IPS DF 6.9 (cell line): Measurements from ENCODE around the gene DOC2A.

Experiments used
- DNase-seq: peaks from one replicate; pipeline ENCODE4 v3.0.0-alpha.2; 2013; ENCODE audit warnings: low read depth, low spot score
- H3K27ac ChIP-seq: one replicate; pipeline ENCODE4 v1.5.1; 2013; ENCODE audit warnings: low read length, control low read depth
- H3K27me3 ChIP-seq: 2 replicates; pipeline ENCODE4 v1.6.1; 2013; ENCODE audit warnings: mild to moderate bottlenecking, low read length; ENCODE audit not compliant: control insufficient read depth, insufficient read depth
- H3K36me3 ChIP-seq: 2 replicates; pipeline ENCODE4 v1.6.1; 2013; ENCODE audit warnings: low read length; ENCODE audit not compliant: control insufficient read depth, insufficient read depth
- H3K4me1 ChIP-seq: 2 replicates; pipeline ENCODE4 v1.6.1; 2013; ENCODE audit warnings: low read length; ENCODE audit not compliant: control insufficient read depth, insufficient read depth
- H3K4me3 ChIP-seq: 2 replicates; pipeline ENCODE4 v1.5.1; 2013; ENCODE audit warnings: mild to moderate bottlenecking, low read length
- H3K9me3 ChIP-seq: 2 replicates; pipeline ENCODE4 v1.6.1; 2013; ENCODE audit warnings: low read length, inconsistent platforms; ENCODE audit not compliant: control insufficient read depth, insufficient read depth
- WGBS: extraction: QIAGEN DNeasy Blood & Tissue Kit; methylation state at CpG from one replicate; pipeline ENCODE4 v1.1.7; 2013; ENCODE audit warnings: mixed read lengths, missing lambda C conversion rate; ENCODE audit not compliant: insufficient read length, insufficient coverage; 5-methylcytosine and 5-hydroxymethylcytosine counted together

DOC2A gene

GRCh38 chr16:29978564-29979270 is 32.1 kb downstream of the DOC2A start:
- Histone ChIP-seq H3K4me1 (0 out of 2 replicates have a peak, but pooled peaks cover 4% of the 10 kb centered on the region), H3K27me3 (no peaks in the 10 kb centered on the region), H3K9me3 (no peaks in the 10 kb centered on the region), H3K27ac (no peak overlapping the region), H3K4me3 (no peak overlapping the region), H3K36me3 (peaks cover 29% of the 10 kb centered on the region)
- DNase-seq = no peak
- WGBS = no CpG with 5 or more reads among the region's 9 CpGs

DNA sequence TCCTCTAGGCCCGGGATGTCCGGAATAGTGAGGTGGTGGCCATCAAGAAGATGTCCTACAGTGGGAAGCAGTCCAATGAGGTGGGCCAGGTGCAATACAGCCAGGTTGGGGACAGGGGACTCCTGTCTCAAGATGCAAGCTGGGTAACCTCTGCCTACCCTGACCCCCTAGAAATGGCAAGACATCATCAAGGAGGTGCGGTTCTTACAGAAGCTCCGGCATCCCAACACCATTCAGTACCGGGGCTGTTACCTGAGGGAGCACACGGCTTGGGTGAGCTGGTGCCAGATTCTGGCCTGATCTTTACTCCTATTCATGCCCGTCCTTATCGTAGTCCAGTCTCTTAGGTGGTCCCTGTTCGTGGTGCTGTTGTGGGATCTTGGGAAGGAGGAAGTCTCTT is 32.7 kb downstream of the DOC2A start:
- H3K27me3 ChIP-seq = no peaks in the 10 kb centered on the region
- H3K4me1 ChIP-seq = 0 out of 2 replicates have a peak, but pooled peaks cover 4% of the 10 kb centered on the region
- no peak overlapping the region for H3K27ac ChIP-seq
- no peaks in the 10 kb centered on the region for H3K9me3 ChIP-seq
- no peak overlapping the region for H3K4me3 ChIP-seq
- no CpG with 5 or more reads among the region's 9 CpGs for WGBS
- DNase-seq = no peak
- peaks cover 25% of the 10 kb centered on the region; the same call in 1 of the 2 replicates for H3K36me3 ChIP-seq

- Histone ChIP-seq H3K27me3 (no peaks in the 10 kb centered on the region; the same call in 1 of the 2 replicates), H3K9me3 (no peaks in the 10 kb centered on the region), H3K36me3 (peaks cover 20% of the 10 kb centered on the region; the same call in 1 of the 2 replicates), H3K27ac (no peak overlapping the region), H3K4me3 (no peak overlapping the region), H3K4me1 (0 out of 2 replicates have a peak, but pooled peaks cover 4% of the 10 kb centered on the region)
- no CpG with 5 or more reads among the region's 9 CpGs for WGBS
- no peak for DNase-seq
Observed at GRCh38 chr16:29977063-29977825, 33.6 kb downstream of the DOC2A start.

DNA sequence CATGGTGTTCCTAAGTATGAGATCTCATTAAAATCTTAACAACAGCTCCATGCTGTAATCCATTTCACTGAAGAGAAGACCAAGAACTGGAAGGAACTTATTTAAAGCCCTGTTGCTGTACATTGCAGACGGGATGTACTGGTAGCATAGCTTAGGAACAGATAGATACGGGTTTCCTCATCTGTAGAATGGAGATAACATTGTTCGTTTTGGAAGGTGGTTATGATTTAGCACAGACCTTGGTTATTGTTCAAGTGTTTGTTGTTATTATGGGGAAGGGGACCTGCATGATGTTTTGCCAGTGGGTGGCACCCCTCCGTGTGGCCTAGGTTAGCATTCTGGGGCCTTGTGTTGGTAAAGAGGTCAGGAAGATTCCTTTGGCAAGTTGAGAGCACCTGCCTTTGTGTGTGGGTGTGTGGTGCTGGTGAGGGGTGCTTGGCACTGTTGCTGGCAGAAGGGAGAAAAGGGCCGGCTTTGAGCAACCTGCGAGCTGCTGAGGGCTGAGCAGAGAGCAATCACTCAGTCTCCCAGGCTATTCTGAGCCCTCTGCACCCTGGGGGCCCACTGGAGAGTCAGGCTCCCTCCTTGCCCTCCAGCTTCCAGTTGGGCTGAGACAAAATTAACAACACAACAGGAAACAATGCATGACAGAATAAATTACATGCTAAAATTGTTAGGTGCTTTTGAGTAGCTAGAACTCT is 34.9 kb downstream of the DOC2A start:
- H3K36me3 ChIP-seq = peaks cover 14% of the 10 kb centered on the region; the same call in 1 of the 2 replicates
- WGBS = no CpG with 5 or more reads among the region's 6 CpGs
- H3K4me3 ChIP-seq = no peak overlapping the region
- no peaks in the 10 kb centered on the region for H3K9me3 ChIP-seq
- DNase-seq = no peak
- H3K27ac ChIP-seq = no peak overlapping the region
- H3K27me3 ChIP-seq = no peaks in the 10 kb centered on the region; the same call in 1 of the 2 replicates
- H3K4me1 ChIP-seq = 0 out of 2 replicates have a peak, but pooled peaks cover 4% of the 10 kb centered on the region

- Histone ChIP-seq H3K27ac (no peak overlapping the region), H3K36me3 (peaks cover 14% of the 10 kb centered on the region; the same call in 1 of the 2 replicates), H3K27me3 (no peaks in the 10 kb centered on the region; the same call in 1 of the 2 replicates), H3K4me3 (no peak overlapping the region; the same call in 1 of the 2 replicates), H3K4me1 (0 out of 2 replicates have a peak, but pooled peaks cover 4% of the 10 kb centered on the region), H3K9me3 (no peaks in the 10 kb centered on the region)
- WGBS = no CpG with 5 or more reads among the region's 5 CpGs
- DNase-seq = no peak
Observed at GRCh38 chr16:29975134-29975538, 35.7 kb downstream of the DOC2A start.

DNA sequence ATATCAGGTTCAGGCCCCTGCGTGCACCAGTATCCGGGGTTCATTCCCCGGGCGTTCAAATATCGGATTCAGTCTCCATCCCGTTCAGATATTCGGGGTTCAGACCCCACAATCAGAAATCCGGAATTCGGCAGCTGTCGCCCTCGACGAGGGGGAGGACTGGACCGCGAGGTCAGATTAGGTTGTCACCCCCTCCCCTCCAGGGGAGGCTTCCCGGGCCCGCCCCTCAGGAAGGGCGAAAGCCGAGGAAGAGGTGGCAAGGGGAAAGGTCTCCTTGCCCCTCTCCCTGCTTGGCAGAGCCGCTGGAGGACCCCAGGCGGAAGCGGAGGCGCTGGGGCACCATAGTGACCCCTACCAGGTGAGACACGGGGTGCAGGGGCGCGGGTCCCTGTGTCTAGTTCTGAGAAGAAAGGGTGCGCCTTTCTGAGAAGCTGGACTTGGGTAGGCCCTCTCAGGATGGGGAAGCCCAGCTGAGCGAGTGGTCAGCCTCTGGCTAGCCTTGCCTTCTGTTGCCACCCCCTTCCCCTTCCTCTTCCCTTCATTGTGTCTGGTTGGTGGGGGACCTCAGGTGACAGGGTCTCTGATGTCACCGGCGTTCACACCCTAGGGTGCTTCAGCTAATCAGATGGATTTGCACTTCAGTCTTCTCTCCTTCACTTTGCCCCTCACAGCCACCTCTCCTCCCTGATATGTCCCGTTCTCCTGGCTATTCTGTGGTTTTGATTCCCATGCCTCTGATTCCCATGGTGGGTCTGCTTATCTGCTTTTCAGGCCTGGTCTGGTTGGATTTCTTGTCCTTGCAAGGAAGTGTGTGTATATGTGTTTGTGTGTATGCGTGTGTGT is 36.3 kb downstream of the DOC2A start:
- DNase-seq = no peak
- H3K4me3 ChIP-seq = peak overlapping the region; percentile 78; the same call in 1 of the 2 replicates
- H3K4me1 ChIP-seq = 0 out of 2 replicates have a peak, but pooled peaks cover 4% of the 10 kb centered on the region
- H3K27ac ChIP-seq = no peak overlapping the region
- H3K36me3 ChIP-seq = peaks cover 14% of the 10 kb centered on the region; the same call in 1 of the 2 replicates
- no peaks in the 10 kb centered on the region; the same call in 1 of the 2 replicates for H3K27me3 ChIP-seq
- H3K9me3 ChIP-seq = no peaks in the 10 kb centered on the region
- WGBS = no CpG with 5 or more reads among the region's 31 CpGs

- H3K36me3 ChIP-seq = peaks cover 8% of the 10 kb centered on the region; the same call in 1 of the 2 replicates
- H3K4me1 ChIP-seq = 0 out of 2 replicates have a peak, but pooled peaks cover 4% of the 10 kb centered on the region
- peak within 1 kb of the TSS; percentile 78 for H3K4me3 ChIP-seq
- H3K27ac ChIP-seq = no peak within 1 kb of the TSS
- H3K9me3 ChIP-seq = no peaks in the 10 kb centered on the region
- DNase-seq = peak; percentile 99
- H3K27me3 ChIP-seq = no peaks in the 10 kb centered on the region; the same call in 1 of the 2 replicates
- no CpG with 5 or more reads among the region's 75 CpGs for WGBS
Observed at GRCh38 chr16:29973384-29974246, 37.2 kb downstream of the DOC2A start, which contains the start of gene TAOK2. TSS of gene TAOK2 (plus strand) at chr16:29973868. CDS start at chr16:29977773, 3,905 bp downstream.

DNA sequence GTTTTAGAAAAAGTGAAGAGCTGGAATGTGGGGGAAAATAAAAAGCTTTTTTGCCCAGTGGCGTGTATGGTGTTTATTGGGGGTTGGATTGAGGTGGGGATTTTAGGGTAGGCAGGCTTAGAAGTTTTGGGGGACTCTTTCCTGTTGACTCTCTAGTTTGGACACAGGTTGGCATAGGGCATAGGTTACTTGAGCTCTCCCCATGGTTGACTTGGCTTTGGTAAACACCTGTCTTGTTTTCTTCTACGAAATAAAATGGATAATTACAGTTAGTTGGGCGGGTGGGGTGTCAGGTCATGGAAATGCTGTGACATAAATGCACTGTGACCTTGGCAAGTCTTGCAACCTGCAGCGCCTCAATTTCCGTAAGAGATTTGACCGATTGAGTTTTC is 37.8 kb downstream of the DOC2A start:
- no peaks in the 10 kb centered on the region for H3K9me3 ChIP-seq
- H3K27me3 ChIP-seq = no peaks in the 10 kb centered on the region; the same call in 1 of the 2 replicates
- no peak overlapping the region for H3K27ac ChIP-seq
- no peak overlapping the region for H3K4me3 ChIP-seq
- WGBS = no CpG with 5 or more reads among the region's 6 CpGs
- no peak for DNase-seq
- peaks cover 5% of the 10 kb centered on the region; the same call in 1 of the 2 replicates for H3K36me3 ChIP-seq
- H3K4me1 ChIP-seq = 0 out of 2 replicates have a peak, but pooled peaks cover 4% of the 10 kb centered on the region

DNA sequence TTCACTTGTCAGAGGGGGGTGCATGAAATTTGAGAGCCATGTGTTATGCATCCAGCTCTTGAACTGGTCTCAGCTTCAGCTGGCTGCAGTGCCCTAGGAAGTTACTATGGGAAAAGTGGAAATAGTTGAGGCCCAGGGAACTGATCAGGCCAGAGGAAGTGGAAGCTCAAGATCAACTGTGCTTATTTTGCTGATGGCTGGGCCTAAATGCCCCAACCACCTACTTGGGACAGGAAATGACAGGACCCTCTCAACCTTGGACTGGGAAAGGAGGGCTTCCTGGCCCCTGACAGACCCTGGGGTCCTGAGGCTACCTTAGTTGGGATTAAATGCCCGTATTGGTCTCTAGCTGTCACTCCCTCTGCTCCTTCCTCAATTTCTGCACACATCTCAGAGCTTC is 38.3 kb downstream of the DOC2A start:
- WGBS = no CpG with 5 or more reads among the region's 1 CpG
- Histone ChIP-seq H3K36me3 (peaks cover 3% of the 10 kb centered on the region; the same call in 1 of the 2 replicates), H3K27ac (no peak overlapping the region), H3K9me3 (no peaks in the 10 kb centered on the region), H3K27me3 (no peaks in the 10 kb centered on the region; the same call in 1 of the 2 replicates), H3K4me3 (no peak overlapping the region), H3K4me1 (0 out of 2 replicates have a peak, but pooled peaks cover 4% of the 10 kb centered on the region)
- DNase-seq = no peak
